Inflammatory macrophage (primary cell): ENCODE measurements around the gene PDZRN4.
"Not testable (repeated sequence)": the region's sequence is repeated elsewhere in the genome, so short reads cannot be mapped to it uniquely, and the experiment has no call there.

Experiments
- DNase-seq, 2 donors: peaks; one replicate each; pipeline ENCODE4 v3.0.0-alpha.2; 2020 to 2022

Gene PDZRN4

DNA sequence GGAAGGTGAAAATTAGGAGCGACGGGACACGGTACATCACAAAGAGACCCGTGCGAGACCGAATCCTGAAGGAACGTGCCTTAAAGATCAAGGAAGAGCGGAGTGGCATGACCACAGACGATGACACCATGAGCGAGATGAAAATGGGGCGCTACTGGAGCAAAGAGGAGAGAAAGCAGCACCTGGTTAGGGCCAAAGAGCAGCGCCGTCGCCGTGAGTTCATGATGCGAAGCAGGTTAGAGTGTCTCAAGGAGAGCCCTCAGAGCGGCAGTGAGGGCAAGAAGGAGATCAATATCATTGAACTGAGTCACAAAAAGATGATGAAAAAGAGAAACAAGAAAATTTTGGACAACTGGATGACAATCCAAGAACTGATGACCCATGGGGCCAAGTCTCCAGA is 385.3 kb downstream of the PDZRN4 start:
- no peak for DNase-seq

- no peak for DNase-seq
Measured at GRCh38 chr12:41576925-41577324, 388.8 kb downstream of the PDZRN4 start.

DNA sequence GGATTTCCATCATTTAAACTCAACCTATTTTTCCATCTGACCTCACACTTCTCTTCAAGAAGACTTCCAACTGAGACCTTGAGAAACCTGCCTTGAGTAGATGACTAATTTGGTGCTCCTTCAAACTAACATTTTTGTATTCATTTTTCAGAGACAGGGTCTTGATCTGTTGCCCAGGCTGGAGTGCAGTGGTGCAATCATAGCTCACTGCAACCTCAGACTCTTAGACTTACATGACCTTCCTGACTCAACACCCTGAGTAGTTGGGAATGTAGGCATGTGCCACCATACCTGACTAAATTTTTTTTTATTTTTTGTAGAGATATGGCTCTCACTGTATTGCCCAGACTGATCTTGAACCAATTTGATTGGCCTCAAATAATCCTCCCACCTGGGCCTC is 389.9 kb downstream of the PDZRN4 start:
- DNase-seq = no peak

DNA sequence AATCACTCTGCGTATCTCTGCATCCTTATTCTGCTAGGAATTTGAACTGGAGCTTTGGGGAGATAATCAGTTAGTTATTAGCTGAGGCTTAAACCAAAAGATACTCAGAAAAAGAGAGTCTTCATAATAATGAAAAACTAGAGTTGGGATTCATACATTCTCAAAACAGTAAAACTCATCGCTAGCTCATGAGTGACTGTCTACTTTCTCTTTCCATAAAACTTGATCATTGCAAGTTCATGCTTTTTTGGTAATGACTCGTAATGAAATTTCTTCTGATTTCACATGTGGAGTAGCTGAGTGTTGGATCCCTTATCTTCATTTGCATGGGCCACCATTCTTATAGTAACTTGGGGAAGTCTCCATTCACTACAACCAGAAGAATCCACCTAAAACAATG is 397.7 kb downstream of the PDZRN4 start:
- no peak for DNase-seq

DNA sequence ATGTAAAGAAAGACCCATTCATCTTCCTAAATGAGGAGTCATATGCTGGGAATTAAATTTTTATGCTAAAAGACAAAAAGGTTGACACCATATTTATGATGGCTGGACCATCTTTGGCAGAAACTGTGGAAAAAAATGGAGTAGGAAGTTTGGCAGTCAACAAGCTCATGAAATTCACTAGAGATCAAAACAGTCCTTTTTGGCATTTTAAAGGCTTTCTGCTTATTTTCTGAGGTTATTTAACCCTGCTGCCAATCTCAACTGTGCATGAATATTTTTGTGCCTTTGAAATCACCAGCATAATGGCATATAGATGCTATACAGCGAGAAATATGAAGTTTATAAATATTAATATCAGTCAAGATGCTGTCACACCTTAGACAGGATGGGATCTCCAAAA is 399.5 kb downstream of the PDZRN4 start:
- no peak for DNase-seq

DNA sequence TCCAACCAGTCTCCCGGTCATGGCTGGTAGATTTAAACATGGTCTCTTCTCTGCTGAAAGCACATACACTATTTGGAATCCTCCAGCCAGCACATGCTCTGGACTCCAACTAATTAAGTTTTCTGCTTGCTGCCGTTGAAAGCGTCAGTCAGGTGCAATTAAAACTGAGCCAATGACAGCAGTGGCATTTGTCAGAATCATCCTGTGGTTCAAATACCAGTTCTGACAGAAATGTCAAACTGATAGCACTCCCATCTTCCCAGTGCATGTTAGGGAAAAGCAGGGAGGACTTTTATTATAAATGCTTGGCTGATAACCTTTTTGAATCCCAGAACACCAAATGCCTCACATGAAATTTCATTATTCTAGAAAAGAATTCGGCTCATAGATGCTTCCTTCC is 401.8 kb downstream of the PDZRN4 start:
- DNase-seq = no peak

- no peak for DNase-seq
Measured at GRCh38 chr12:41596190-41596589, 408.1 kb downstream of the PDZRN4 start.

- peak; percentile 87 to 92 for DNase-seq
Measured at GRCh38 chr12:41604830-41605229, 416.7 kb downstream of the PDZRN4 start.

- DNase-seq = peak; percentile 84 to 88
Measured at GRCh38 chr12:41605545-41606305, 417.6 kb downstream of the PDZRN4 start.

DNA sequence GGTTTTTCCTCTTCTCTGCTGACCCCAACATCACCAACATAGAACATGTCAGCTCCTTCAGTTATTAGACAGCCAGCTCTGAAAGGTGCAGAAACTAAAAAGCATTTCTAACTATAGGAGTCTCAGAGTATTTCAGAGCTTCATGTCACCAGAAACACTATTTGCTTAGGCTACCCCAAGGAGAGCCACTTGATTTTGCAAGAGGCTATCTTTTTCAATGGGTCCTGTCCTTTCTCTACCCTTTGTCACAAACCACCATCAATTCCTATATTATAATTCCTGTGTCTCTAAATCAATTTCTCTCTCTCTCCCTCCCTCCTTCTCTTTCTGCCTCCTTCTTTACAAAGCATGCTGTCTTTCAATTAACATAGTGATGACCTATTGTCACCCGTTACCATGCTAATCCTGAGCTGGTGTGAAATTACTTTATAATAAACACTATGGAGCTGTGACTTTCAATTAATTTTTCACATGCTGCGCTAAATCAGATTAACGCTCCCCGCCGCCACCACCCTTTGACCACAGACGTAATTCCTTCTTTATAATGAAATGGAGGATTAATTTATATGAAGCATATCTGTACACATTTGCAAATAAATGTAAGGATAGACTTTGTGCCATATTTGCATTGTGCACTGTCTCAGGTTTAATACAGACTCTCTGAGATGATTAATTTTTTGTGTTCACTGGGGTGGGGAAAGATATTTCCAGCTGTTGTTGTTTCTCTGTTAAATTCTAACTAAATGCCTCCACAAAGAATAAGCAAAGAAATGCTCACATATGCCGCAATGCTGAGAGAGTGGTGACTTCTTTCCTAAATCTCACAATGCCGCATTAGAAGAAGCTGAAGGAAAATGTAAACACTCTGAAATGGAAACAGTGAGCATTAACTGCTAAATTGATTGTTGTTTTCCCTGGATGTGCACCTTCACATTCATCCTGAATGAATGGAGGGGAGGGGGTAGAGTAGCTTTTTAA is 418.6 kb downstream of the PDZRN4 start:
- DNase-seq = no peak

- no peak for DNase-seq
Measured at GRCh38 chr12:41612892-41613557, 424.9 kb downstream of the PDZRN4 start.

- not testable (repeated sequence) for DNase-seq
Measured at GRCh38 chr12:41615174-41615573, 427.1 kb downstream of the PDZRN4 start.

DNA sequence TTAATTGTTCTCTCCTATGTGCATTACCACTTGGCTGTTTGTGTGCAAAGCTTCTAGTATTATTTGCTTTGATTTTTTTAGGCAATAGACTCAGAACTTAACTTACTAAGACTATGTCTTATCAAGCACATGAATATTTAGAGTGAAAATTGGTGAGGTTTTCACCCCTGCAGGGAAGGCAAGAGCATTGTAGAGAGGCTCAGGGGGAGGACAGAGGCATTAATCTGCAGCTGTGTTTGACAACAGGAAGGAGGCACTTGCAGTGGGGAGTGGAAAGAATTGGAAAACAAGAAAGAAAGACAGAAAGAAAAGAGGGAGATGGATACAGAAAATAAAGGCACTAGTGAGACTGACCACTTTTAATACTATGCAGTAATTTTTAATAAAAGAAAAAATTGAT is 431.6 kb downstream of the PDZRN4 start:
- no peak for DNase-seq

DNA sequence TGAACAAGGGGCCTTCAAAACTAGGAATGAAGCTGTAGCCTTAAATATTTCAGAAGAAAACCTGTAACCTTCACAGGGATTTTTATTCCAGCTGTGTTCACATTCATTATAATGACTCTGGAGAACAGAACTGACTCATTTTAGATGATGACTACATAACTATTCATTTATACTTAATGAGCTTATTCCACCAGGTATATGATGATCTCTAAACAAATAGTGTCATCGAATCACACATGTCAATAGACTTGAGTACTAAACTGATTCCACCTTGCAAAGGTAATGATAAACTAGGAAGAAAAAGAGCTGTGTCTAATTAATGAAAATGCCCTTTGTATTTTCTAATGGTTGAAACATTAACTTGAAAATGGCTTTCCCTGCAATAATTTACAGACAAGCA is 433.2 kb downstream of the PDZRN4 start:
- DNase-seq = no peak
